GM19240 (cell line): ENCODE results near the gene C1orf52.
"Not testable (repeated sequence)": the region's sequence is repeated elsewhere in the genome, so short reads cannot be mapped to it uniquely, and the experiment has no call there.

ENCODE experiments used
- DNase-seq: peaks from one replicate; pipeline ENCODE4 v3.0.0; 2011; ENCODE audit warnings: low spot score; ENCODE audit not compliant: insufficient read length

C1orf52 gene

DNA sequence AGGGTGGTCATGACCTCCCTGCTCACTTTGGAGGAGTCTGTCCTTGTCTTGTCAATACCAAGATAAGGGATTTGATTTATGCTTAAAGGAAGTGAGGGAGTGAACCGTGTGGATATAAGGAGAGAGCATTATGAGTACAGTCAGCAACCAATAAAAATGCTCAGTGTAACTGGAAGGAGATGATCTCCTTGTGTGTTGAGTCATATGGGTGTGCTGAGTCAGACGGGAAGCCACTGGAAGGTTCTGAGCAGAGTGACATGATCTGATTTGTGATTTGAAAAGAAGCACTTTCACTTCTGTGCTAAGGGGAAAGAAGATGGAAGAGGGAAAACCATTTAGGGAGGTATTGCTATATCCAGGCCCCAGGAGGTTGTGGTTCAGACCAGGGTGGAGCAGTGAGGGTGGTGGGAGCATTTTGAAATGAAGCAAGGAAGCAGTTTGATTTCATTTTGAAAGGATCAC lies 19.4 kb upstream of the C1orf52 start:
- no peak for DNase-seq

DNA sequence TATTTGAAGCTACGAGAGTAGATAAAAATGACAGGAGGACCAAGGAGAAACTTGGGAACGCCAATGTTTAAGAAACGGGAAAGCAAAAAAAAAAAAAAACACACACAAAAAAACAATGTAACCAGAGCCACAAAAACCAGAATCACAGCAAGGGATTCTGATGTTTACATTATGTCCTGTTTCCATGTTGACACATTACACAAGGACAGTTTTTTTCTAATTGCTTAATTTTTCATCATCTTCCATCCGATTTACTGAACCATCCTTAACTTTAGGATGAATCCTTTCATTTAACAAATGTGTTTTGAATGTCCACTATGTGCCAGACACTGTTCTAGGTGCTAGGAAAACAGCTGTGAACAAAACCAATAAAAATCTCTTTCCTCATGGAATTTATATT lies 18.3 kb upstream of the C1orf52 start:
- no peak for DNase-seq

DNA sequence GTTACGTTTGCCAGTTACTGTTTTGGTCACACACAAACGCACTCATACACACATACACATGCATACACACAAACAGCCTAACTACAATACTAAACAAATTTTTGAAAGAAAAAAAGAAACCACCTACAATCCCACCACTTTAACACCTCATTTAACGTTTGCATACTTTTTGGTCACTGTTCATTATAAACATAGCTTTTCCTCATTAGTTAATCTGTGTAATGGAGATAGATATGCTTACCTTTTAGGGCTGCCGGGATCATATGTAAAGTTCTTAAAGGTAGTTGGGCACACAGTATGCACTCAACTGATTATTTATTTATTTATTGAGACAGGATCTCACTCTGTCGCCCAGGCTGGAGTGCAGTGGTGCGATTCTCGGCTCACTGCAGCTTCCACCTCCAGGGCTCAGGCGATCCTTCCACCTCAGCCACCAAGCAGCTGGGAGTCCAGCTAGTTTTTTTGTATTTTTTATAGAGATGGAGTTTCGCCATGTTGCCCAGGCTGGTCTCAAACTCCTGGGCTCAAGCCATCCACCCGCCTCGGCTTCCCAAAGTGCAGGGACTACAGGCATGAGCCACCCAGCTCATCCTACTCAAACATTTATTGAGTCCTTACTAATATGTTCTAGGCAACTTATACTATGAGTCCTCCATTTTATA lies 17.6 kb upstream of the C1orf52 start:
- no peak for DNase-seq

DNA sequence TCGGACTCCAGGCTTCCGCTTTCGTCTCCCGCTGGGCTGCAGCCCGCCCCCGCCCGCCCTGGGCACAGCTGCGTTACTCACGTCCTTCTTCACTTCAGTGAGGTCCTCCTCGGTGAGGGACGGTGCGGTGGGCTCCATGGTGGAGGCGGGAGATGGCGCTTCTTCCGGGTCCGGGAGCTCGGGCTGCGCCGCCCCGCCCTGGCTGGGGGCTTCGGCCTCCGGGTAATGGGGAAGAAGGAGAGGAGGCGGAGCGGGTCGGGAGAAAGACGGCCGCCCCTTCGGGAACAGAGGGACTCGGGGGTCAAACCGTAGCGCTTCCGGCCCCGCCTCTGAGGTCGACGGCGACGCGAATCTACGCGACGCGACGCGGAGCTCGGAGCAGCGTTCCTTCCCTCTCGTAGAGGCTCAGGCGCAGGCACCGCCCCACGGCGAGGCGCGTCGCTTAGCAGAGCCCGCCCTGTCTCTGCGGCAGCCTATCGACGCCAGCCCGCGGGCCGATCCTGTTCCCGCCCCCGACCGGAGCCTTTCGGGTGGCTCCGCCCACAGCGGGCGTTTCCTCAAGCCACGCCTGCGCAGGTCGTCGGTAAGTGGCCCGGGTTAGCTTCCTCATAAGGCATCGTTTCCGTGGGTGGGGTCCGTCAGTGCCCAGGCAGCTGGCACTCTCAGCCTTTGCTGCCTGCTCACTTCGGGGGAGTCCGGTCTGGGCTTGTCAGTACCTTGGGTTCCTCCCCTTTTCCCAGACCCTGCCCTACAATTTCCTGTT lies 16.9 kb upstream of the C1orf52 start, which contains the start of gene BCL10:
BCL10 (minus strand) TSS at position 418 of the 763 bp plus-strand sequence; CDS start at position 138, 280 bp downstream.
- DNase-seq = peak; percentile 81

DNA sequence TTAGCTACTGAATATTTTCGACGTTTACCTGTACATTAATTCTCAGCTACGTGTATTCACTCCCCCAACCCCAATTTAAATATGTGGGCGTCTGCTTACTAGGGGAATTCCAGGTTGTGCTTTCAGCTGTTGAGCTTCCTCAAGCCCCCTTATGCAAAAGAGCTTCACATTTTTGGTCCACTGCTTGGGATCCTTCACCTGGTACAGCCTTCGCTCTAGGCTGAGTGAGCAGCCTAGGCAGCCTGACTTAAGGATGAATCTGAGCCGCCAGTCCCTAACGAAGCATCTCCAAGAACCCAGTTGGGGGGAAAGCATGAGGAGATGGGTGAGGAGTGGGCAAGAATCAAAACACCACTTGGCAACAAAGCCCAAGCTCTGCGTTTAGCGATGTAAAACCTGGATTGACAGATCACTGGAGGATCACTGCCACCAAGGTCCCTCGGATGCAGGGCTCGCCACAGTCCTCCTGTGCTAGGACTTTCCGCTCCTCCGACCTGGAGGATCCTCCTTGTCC lies 16.3 kb upstream of the C1orf52 start:
- DNase-seq = no peak

DNA sequence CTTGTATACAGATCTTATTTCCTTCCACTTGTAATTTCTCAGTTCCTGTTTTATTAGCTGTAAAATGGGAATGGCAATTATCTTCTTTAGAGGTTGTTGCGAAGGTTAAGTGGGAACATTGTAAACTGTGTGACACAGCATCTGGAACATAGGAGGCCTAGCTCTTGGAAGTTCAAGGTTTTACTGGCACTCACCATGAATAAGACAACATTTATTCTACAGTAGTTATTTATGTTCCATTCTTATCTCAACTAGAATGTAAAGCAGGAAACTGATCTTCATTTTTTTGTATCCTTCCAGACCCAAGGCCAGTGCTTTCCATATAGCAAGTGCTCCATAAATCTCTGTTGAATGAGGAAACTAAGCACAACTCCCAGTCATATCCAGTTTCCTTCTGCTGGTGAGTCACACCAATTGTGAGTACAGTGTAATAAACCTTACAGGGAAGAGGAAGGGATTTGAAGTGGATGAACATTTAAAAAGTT lies 15.5 kb upstream of the C1orf52 start:
- DNase-seq = no peak

DNA sequence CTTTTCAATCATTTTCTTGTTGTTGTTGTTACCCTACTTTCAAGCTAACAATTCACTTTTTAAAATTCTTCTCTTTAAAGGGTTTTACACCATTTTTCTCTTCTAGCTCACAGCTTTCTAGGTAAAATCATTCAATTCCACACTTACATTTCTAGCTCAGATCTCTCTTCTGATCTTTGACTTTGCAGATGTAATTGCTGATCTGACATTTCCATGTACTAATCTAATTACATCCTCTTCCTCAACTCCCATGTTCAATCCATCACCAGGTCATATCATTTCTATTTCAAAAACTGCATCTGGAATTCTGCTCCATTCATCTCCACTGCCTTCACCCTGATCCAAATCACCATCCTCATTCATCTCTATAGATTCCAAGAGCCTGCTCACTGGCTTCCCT lies 13.9 kb upstream of the C1orf52 start:
- no peak for DNase-seq

DNA sequence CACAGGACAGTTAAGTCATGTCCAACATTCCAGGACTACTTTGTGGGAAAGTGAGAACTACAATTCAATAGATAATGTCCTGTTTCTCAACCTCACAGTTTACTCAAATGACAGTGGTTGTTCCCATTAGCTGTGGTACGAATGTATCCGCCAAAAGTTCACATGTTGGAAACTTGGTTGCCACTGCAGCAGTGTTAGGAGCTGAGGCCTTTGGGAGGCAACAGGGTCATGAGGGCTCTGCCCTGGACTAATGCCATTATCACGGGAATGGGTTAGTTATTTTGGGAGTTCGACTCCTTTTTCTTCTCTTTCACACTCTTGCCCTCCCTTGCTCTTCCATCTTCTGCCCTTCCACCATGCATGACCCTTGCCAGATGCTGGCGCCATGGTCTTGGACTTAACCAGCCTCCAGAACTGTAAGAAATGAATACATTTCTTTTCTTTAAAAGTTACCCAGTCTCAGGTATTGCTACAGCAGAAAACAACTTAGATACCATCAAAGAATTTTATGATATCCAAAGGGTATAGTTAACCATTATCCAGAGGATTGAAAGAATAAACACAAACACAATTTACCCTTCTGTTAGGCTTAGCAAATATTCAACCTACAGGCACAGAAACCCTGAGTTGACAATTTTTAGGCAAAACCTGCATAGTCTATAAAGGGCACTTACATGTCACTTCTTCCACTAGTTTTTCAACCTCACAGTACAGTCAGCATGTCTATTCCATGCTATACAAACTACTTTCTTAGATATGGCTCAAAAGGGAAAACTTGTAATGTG lies 9.5 kb upstream of the C1orf52 start:
- no peak for DNase-seq

DNA sequence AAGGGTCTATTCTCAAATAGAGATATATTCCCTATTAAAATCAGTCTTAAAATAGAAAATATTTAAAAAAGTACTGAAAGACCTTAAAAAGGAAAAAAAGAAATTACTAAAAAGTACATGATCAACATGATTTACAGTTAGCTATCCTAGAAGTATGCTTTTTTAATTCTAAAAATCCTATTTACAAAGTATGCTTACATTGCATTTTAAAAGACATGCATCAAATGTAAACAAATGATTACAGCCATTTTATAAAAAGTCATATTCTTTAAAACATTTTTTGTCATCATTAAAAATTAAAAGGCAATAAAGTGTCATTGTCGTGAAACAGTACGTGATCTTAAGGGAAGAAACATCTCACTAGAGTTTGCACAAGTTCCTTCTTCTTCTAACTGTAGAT lies 7.9 kb upstream of the C1orf52 start:
- no peak for DNase-seq

DNA sequence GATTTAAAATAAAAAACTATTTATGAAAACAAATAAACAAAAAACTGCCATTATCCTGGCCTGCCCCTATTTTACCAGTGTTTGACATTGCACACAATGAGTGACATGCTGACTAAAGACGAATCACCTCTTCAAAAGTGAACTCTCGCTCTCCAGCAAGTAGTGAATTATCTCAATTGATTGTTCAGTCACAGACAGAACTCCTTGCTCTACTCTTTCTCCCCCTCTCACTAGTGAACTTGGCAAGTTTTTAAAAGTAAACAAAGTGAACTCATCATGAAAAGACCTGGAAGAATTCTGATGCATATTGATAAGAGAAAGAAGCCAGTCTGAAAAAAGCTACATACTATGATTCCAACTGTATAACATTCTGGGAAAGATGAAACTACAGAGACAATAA lies 4.7 kb upstream of the C1orf52 start:
- DNase-seq = no peak

DNA sequence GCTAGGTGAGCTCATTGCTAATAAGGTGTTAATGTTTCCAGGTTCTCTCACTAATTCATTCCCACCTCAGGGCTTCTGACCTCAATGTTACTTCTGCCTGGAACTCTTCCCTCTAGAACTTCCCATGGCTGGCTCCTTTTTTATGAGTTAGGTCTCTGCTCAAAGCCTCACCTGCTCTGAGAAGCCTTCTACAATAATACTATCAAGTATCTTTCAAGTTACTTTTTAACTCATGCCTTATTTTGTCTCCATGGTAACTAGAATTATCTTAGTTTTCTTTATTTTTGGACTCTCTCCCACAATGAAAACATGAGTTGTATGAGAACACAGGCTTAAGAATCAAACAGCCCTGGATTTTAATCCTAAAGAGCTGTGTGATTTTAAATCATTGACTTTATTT lies 3.5 kb upstream of the C1orf52 start:
- no peak for DNase-seq

DNA sequence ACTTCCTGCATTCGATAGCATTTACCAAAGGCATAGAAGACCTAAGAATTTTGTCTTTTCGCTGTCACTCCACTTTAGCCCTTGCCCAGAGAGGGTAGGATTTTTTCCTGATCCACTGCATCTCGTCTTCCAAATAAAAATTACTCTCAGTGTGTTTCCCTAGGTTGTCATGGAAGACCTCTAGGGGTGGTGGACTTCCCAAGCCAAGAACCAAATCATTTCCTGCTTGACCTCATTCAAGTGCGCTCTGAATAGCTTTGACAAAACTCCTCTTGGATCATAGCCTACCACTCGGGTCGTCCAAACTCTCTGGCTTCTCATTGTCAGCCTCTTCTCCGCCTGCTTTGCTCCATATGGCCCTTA lies 431 bp upstream of the C1orf52 start:
- DNase-seq = no peak

DNA sequence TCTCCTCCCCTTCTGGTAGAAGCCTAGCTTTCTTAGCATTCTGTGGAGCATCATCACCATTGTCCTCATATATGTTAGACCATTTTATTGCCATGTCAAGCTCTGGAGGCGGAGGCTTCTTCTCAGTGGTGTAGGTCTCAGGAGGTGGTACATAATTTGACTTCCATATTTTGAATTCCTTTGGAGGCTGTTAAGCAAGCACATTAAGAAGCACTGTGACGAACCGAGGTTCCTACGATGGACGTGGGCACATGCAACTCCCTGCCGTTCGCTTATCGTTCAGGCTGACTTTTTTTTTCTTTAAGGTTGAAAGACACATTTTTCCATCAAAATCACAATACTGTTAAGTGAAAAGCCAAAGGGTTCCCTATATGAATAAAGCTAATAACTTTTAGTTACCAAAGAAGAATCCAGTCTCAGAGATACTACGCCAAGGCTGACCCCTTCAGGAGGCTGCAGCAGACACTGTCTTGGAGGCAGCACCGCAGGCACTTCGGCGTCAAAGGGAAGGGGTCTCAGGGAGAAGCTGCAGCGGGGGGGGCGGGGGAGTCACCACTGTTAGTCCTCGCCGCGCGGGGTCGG lies 835 bp downstream of the C1orf52 start:
- DNase-seq = no peak

DNA sequence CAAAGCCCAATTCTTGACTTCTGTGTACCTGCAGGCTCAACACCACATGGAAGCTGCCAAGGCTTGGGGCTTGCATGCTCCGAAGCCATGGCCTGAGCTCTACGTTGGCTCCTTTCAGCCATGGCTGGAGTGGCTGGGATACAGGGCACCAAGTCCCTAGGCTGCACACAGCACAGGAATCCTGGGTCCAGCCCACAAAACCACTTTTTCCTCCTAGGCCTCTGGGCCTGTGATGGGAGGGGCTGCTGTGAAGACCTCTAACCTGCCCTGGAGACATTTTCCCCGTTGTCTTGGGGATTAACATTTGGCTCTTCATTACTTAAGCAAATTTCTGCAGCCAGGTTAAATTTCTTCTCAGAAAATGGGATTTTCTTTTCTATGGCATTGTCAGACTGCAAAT lies 10.4 kb downstream of the C1orf52 start:
- not testable (repeated sequence) for DNase-seq

DNA sequence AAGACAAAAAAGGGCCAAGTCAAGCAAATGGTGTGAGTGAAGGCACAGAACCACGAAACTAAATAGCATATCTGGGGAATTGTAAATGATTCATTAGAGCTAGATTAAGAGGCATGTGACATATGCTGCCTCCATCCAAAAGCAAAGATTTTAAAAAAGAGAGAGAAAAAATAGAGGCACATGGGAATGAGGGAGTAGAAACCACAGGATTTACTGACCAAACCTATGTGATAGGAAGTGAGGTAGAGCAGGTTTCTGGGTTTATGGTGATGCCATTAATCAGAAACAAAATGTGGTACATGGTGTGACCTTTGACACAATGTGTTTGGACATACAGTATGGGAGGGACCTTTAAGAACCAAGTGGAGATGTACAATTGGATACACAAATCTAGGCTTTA lies 13.6 kb downstream of the C1orf52 start:
- DNase-seq = no peak

DNA sequence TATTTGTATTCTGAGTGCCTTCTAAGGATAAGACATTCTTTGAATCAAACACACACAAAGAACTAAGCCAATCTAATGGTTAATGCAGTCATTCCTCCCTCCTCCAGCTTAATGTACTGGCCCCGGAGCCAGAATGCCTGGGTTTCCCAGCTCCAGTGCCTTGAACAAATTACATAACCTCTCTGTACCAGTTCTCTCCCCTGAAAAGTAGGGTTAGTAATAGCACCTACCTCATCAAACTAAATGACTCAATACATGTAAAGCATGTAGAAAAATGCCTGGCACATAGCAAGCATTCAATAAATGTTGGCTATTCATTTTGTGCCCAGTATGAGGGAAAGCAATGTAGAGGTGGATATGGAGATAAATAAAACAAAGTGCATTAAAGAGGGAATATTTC lies 14.0 kb downstream of the C1orf52 start:
- no peak for DNase-seq

DNA sequence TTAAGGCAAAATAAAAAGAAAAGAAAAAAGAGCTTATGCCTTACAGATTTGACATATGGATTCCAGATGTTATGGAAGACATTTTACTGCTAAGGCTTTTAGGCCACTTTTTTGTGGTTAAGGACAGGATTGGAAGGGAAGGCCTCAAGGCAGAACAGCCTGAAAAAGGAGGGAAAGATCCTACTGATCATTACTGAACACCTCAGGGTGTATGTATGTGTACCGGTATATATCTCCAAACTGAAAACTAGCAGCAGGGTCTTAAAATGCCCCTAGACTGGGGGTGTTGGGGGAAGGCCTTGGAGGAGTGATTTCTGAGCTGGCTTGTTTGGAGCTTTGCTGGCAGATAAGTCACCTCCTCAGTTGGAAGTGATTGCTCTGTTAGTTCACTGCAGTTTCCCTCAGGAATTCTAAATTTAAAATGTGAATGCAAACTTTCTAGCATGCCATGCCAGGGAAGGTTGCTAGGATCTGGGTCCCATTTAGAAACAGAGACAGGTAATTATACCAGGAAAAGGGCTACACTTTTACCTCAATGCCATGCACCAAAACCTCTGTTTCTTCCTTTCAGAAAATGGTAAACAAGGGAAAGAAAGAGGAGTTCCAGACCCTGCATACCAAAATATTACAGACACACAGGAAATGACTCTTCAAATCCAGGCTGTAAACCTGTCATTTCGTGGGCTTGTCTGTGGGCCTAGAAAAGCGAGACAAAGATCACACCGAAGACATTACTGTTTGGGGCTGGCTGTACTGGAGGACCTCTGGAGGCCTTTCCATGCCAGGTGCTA lies 15.0 kb downstream of the C1orf52 start:
- no peak for DNase-seq

DNA sequence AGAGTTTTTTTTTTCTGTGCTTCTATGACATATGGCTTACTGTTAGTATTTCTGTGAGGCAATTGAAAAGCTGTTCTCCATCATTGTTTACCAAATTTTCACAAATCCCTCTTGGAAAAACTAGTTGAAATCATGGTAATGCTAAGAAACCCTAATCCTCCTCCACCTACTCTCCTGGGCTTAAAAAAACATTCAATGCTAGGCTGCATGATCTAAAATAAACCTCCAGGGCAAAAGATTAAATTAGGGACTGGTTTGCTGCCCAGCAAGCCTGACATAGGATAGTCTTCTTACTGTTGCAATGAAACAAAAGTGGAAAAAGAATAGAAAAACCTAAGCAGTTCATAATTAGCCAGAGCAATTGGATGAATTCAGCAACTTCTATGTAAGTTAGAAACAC lies 16.1 kb downstream of the C1orf52 start:
- no peak for DNase-seq

DNA sequence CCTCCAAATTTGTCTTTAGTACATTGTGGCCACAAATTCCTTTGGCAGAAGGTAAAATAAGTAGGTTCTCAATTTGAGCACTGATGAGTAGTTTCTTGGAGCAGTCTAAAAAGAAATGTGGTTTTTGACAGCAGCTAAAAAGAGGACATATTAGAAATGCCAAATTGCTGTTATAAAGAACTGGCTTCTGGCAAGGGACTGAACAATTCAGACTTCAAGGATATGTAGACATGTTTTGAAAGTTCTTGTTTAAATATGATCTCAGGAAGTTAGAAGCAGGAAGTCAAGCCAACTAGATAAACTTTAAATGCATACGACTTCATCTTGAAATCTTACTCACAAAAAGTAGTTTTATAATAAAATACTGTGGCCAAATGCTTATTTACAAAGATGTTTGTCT lies 18.8 kb downstream of the C1orf52 start:
- no peak for DNase-seq

DNA sequence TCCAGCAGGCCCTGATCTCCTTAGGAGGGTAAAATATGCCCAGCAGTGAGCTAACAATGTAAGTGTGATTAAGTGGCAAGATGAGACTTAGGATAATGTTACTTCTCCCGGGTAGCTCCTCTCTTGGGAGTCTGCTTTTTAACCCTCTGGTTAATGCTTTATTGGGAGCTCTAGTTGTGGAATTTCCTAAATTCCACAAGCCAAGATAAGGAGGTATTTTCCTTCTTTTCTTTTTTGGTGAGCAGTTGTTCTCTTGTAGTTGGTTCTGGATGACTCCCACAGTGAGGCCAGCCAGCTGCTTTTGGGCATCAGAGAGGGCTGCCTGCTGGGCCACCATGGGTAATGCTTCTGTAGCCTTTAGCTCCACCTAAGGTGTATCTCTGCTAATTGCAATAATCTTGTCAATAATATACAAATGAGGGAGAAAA lies 19.3 kb downstream of the C1orf52 start:
- no peak for DNase-seq

DNA sequence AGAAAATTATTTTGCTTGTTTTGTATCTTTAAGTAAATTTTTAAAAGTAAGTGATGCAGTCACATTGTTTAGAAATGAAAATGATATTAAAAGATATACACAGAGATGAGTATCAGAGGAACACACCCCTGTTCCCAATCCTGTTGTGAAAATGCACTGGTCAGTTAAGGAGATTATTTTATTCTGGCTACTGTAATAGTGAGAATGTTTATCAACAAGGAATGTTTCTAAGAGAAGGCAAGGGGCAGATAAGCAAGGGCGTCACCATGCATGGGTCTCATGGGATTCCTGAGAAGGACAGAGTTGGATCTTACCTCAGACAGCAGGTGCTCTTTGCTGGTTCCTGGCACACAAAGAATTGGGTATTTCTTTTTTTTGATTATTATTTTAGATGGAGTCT lies 21.8 kb downstream of the C1orf52 start:
- no peak for DNase-seq
